Keratinocyte (primary cell): ENCODE results near the gene DPF3.

Experiments
- EZH2 ChIP-seq: IDR thresholded peaks from one replicate; pipeline ENCODE4 v1.6.1; 2012; ENCODE audit warnings: inconsistent platforms, mild to moderate bottlenecking, low read length, moderate library complexity
- TF ChIP-seq, protein P1 (sequence below), 3 experiments: IDR thresholded peaks in 1 of 3; conservative IDR thresholded peaks in 1 of 3; optimal IDR thresholded peaks in 1 of 3; 2 replicates in 2 of 3; 3 replicates in 1 of 3; pipeline versions ENCODE3 to v1.5.1; 2011; ENCODE audit warnings: low read length in 3 of 3, mild to moderate bottlenecking in 3 of 3, moderate library complexity in 2 of 3, control low read depth in 1 of 3, inconsistent platforms in 1 of 3; ENCODE audit not compliant: insufficient read depth in 2 of 3; ENCODE audit errors: extremely low read depth in 1 of 3

DNA sequence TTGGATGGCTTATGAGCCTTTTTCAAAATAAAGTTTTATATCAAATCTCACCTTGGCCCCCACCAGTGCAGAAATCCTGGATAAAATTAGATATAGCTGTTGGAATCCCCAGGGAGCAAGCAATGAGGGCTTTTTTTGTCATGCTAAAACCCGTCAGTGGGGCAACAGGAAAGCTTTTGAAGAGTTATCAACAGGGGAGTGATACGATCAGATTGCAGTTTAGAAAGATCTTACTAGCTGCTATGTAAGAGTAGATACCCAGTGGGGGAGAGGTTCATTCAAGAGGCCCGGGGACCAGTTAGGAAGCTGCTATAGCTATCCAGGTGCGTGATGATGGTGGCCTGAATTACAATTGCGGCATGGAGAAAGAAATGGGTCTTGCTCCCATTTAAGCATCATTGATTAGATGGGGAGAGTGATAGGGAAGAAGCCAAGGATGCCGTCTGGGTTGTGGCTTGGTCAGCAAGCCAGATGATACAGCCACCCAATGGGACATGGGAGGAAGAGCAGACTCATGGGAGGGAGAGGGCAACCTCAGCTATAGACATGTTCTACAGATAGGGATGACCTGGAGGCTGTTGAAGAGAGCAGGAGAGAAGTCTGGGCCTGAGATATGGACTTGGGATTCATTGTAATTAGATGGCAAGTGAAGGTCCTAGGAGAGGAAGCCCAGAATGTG is 272.4 kb downstream of the DPF3 start:
- no peak for TF ChIP-seq EZH2
- TF ChIP-seq, protein P1, sequence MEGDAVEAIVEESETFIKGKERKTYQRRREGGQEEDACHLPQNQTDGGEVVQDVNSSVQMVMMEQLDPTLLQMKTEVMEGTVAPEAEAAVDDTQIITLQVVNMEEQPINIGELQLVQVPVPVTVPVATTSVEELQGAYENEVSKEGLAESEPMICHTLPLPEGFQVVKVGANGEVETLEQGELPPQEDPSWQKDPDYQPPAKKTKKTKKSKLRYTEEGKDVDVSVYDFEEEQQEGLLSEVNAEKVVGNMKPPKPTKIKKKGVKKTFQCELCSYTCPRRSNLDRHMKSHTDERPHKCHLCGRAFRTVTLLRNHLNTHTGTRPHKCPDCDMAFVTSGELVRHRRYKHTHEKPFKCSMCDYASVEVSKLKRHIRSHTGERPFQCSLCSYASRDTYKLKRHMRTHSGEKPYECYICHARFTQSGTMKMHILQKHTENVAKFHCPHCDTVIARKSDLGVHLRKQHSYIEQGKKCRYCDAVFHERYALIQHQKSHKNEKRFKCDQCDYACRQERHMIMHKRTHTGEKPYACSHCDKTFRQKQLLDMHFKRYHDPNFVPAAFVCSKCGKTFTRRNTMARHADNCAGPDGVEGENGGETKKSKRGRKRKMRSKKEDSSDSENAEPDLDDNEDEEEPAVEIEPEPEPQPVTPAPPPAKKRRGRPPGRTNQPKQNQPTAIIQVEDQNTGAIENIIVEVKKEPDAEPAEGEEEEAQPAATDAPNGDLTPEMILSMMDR (optimal IDR thresholded peaks at IDR 0.05 in 1 of 3, IDR thresholded peaks at IDR 0.05 in 1 of 3, conservative IDR thresholded peaks at IDR 0.05 in 1 of 3; ENCODE audit: extremely low read depth in 1 of 3, insufficient read depth in 2 of 3, low read length in 3 of 3), result no peak
